Caco-2 (cell line): ENCODE data around the gene SPECC1. TPM values are rescaled to one million over a fixed set of nuclear protein-coding genes. Genes with fewer than 3 reads are reported as not detected.
"Not testable (repeated sequence)": the region's sequence is repeated elsewhere in the genome, so short reads cannot be mapped to it uniquely, and the experiment has no call there.

Experiments used
- BruUV-seq: library from RNA; stranded (reverse); fragments of 400-500 nt; replicated peaks from 2 replicates; lab custom pipeline; 2021; lab: Mats Ljungman, UMichigan
- CTCF ChIA-PET: fragments of 300-600 bp; sonication (Branson Sonifier 250); formaldehyde crosslinking; loops from one replicate; lab custom pipeline; 2022; ENCODE audit warnings: antibody characterized with exemption; lab: Charles Lee
- POLR2A ChIA-PET: fragments of 300-600 bp; sonication (Branson Sonifier 250); formaldehyde crosslinking; loops from one replicate; lab custom pipeline; 2022; ENCODE audit warnings: antibody characterized with exemption; lab: Charles Lee
- DNase-seq, 2 experiments: peaks; one replicate each; pipeline versions ENCODE4 v3.0.0 to v3.0.0-alpha.2; 2020 to 2022
- H3K27me3 ChIP-seq: replicated peaks from 2 replicates; pipeline ENCODE4 v1.6.0; 2011; ENCODE audit warnings: low read length; ENCODE audit not compliant: control insufficient read depth, insufficient read depth
- H3K36me3 ChIP-seq: 2 replicates; pipeline ENCODE4 v1.5.1; 2011; ENCODE audit warnings: low read length; ENCODE audit not compliant: control insufficient read depth, insufficient read depth
- H3K4me1 ChIP-seq: fragments of 250-450 bp; sonication (Bioruptor Pico); 2 replicates; pipeline ENCODE4 v1.5.1; 2020; ENCODE audit warnings: mild to moderate bottlenecking
- H3K4me3 ChIP-seq: 2 replicates; pipeline ENCODE4 v1.5.1; 2011; ENCODE audit warnings: low read depth, mild to moderate bottlenecking, control low read depth, low read length
- H3K9me3 ChIP-seq: fragments of 250-450 bp; sonication (Bioruptor Pico); 2 replicates; pipeline ENCODE4 v1.5.1; 2020; ENCODE audit warnings: mild to moderate bottlenecking, moderate library complexity
- H3K27ac Mint-ChIP-seq: one replicate; pipeline ENCODE4 v1.8.0; 2022; ENCODE audit warnings: mixed read lengths; ENCODE audit not compliant: unreplicated experiment
- H3K27me3 Mint-ChIP-seq: one replicate; pipeline ENCODE4 v1.8.0; 2022; ENCODE audit warnings: mixed read lengths; ENCODE audit not compliant: insufficient read depth, unreplicated experiment
- H3K36me3 Mint-ChIP-seq: one replicate; pipeline ENCODE4 v1.8.0; 2022; ENCODE audit warnings: mild to moderate bottlenecking, mixed read lengths; ENCODE audit not compliant: insufficient read depth, unreplicated experiment
- H3K4me1 Mint-ChIP-seq: one replicate; pipeline ENCODE4 v1.8.0; 2022; ENCODE audit warnings: low read depth, mixed read lengths; ENCODE audit not compliant: unreplicated experiment
- H3K4me3 Mint-ChIP-seq: one replicate; pipeline ENCODE4 v1.8.0; 2022; ENCODE audit warnings: mild to moderate bottlenecking, moderate library complexity, mixed read lengths; ENCODE audit not compliant: unreplicated experiment
- H3K9me3 Mint-ChIP-seq: one replicate; pipeline ENCODE4 v1.8.0; 2022; ENCODE audit warnings: mixed read lengths; ENCODE audit not compliant: unreplicated experiment
- CTCF ChIP-seq, 2 experiments: fragments of 200-600 bp in 1 of 2; IDR thresholded peaks; 1 replicate in 1 of 2; 2 replicates in 1 of 2; pipeline versions ENCODE4 v1.5.1 to v1.8.0; 2011 to 2022; ENCODE audit warnings: antibody characterized with exemption in 1 of 2, control low read depth in 1 of 2, inconsistent platforms in 1 of 2, low read depth in 1 of 2, low read length in 1 of 2, mild to moderate bottlenecking in 1 of 2, moderate library complexity in 1 of 2; ENCODE audit not compliant: insufficient read depth in 1 of 2, severe bottlenecking in 1 of 2, unreplicated experiment in 1 of 2
- intact Hi-C: fragments of 100-400 bp; cut with micrococcal nuclease; formaldehyde crosslinking; loops from one replicate; pipeline ENCODE4 v1.10.0; 2022; ENCODE audit not compliant: unreplicated experiment
- total RNA-seq: library from RNA; stranded (reverse); gene quantifications from 2 replicates; pipeline ENCODE4 v1.2.3, GENCODE V29; 2022

The SPECC1 gene
- total RNA-seq, 1 experiment from 2014 or later: 123 TPM

- DNase-seq: peak in 1 of 2 experiments; percentile 37
- peaks cover 18% of the 10 kb centered on the region for H3K36me3 Mint-ChIP-seq
- TF ChIP-seq CTCF (IDR thresholded peaks at IDR 0.05; ENCODE audit: insufficient read depth in 1 of 2, low read depth in 1 of 2, low read length in 1 of 2, severe bottlenecking in 1 of 2, unreplicated experiment in 1 of 2): peak; percentile 44 to 83
- H3K27me3 ChIP-seq, H3K36me3 ChIP-seq, H3K4me1 ChIP-seq, H3K27ac Mint-ChIP-seq, H3K4me1 Mint-ChIP-seq, H3K4me3 Mint-ChIP-seq, H3K27me3 Mint-ChIP-seq, H3K4me3 ChIP-seq, BruUV-seq, H3K9me3 ChIP-seq, intact Hi-C loops, POLR2A ChIA-PET, H3K9me3 Mint-ChIP-seq: not testable (repeated sequence)
- CTCF ChIA-PET: interaction anchor here (0.7 to 1.4 kb wide), 2 partner anchors 56 to 94 kb away, joined by 3 to 5 read pairs; no protein-coding TSS in a partner anchor
These were observed 311.5 kb downstream of the SPECC1 start for GRCh38 chr17:20320535-20321229.

DNA sequence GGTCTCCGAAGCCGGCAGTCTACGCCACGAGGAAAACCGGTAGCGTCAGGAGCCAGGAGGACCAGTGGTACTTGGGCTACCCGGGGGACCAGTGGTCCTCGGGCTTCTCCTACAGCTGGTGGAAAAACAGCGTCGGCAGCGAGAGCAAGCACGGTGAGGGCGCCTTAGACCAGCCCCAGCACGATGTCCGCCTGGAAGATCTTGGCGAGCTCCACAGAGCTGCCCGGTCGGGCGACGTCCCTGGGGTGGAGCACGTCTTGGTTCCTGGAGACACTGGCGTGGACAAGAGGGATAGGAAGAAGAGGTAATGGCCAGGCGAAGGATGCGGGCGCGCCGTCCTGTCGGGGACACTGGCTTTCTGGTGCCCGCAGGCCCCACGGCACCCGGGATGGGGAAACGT lies 312.2 kb downstream of the SPECC1 start:
- CTCF ChIA-PET: interaction anchor here (1.4 kb wide), 1 partner anchor 95 kb away, joined by 5 read pairs; no protein-coding TSS in a partner anchor
- H3K36me3 Mint-ChIP-seq: peaks cover 13% of the 10 kb centered on the region
- H3K4me1 Mint-ChIP-seq, H3K4me3 Mint-ChIP-seq, DNase-seq, H3K9me3 ChIP-seq, H3K36me3 ChIP-seq, H3K27me3 Mint-ChIP-seq, intact Hi-C loops, POLR2A ChIA-PET, BruUV-seq, H3K27me3 ChIP-seq, H3K27ac Mint-ChIP-seq, H3K9me3 Mint-ChIP-seq, H3K4me3 ChIP-seq, H3K4me1 ChIP-seq: not testable (repeated sequence)

GRCh38 chr17:20327739-20328138 lies 318.6 kb downstream of the SPECC1 start:
- H3K36me3 ChIP-seq, H3K4me1 Mint-ChIP-seq, CTCF ChIA-PET, H3K36me3 Mint-ChIP-seq, H3K4me3 ChIP-seq, H3K27me3 Mint-ChIP-seq, intact Hi-C loops, H3K9me3 Mint-ChIP-seq, H3K4me1 ChIP-seq, H3K27ac Mint-ChIP-seq, H3K4me3 Mint-ChIP-seq, H3K9me3 ChIP-seq, DNase-seq, H3K27me3 ChIP-seq, POLR2A ChIA-PET, BruUV-seq: not testable (repeated sequence)

DNA sequence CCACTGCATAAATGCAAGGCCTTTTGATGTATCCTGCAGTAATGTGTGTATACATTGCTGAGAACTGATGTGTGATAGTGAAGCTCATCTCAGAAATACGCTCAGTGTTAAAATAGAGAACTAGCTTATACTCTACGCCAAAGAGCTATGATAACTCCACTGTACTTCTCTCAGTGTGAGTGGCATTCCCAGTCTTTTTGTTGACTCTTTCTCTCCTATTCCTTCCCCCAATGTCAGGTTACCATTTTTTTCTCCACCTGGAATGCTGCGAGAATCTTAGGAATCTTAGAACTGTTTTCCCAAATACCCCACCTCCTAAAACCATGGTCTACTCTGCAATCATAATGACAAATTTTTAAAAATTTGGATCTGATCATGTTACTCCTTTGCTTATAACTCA lies 342.2 kb downstream of the SPECC1 start:
- H3K36me3 Mint-ChIP-seq, H3K9me3 ChIP-seq, H3K4me1 ChIP-seq, H3K36me3 ChIP-seq, H3K4me3 ChIP-seq, intact Hi-C loops, H3K27ac Mint-ChIP-seq, H3K4me1 Mint-ChIP-seq, POLR2A ChIA-PET, BruUV-seq, H3K27me3 Mint-ChIP-seq, DNase-seq, CTCF ChIA-PET, H3K4me3 Mint-ChIP-seq, H3K27me3 ChIP-seq, H3K9me3 Mint-ChIP-seq: not testable (repeated sequence)

DNA sequence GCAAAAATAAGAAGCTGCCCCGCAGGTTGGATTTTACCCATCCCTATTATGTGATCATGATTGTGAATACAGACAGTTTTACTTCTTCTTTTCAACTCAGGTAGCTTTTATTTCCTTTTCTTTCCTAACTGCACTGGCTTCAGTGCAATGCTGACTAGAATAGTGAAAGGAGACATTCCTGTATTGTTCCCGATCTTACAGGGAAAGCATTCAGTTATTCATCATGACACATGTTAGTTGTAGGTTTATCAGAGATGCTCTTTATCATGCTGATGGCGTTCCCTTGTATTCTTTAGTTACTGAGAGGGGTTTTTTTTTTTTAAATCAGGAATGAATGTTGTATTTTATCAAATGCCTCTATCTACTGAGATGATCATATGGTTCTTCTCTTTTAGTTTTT lies 343.4 kb downstream of the SPECC1 start:
- intact Hi-C loops, H3K4me3 ChIP-seq, CTCF ChIA-PET, H3K9me3 ChIP-seq, H3K36me3 ChIP-seq, BruUV-seq, H3K27me3 ChIP-seq, H3K4me3 Mint-ChIP-seq, H3K27me3 Mint-ChIP-seq, H3K4me1 ChIP-seq, H3K36me3 Mint-ChIP-seq, H3K9me3 Mint-ChIP-seq, POLR2A ChIA-PET, DNase-seq, H3K4me1 Mint-ChIP-seq, H3K27ac Mint-ChIP-seq: not testable (repeated sequence)

- BruUV-seq, H3K27me3 Mint-ChIP-seq, H3K36me3 ChIP-seq, H3K4me3 Mint-ChIP-seq, H3K4me3 ChIP-seq, H3K9me3 Mint-ChIP-seq, H3K27me3 ChIP-seq, intact Hi-C loops, H3K9me3 ChIP-seq, CTCF ChIA-PET, H3K4me1 ChIP-seq, H3K27ac Mint-ChIP-seq, H3K4me1 Mint-ChIP-seq, POLR2A ChIA-PET, DNase-seq, H3K36me3 Mint-ChIP-seq: not testable (repeated sequence)
These were observed 354.7 kb downstream of the SPECC1 start for GRCh38 chr17:20363846-20364245.
